Measurements from ENCODE around the gene SLC38A2.

- TF ChIP-seq CTCF (IDR thresholded peaks at IDR 0.05), result no peak
- TF ChIP-seq EZH2 (IDR thresholded peaks at IDR 0.05; ENCODE audit: borderline replicate concordance, insufficient read depth, low read depth, low read length, poor library complexity, severe bottlenecking), result no peak
These were observed 42.2 kb upstream of the SLC38A2 start for GRCh38 chr12:46414591-46415268.
